Stimulated activated CD4-positive, alpha-beta T cell treated with anti-CD3 and anti-CD28 coated beads, Interleukin-1b, Interleukin-23, amount 100 ng/mL, for 24 hours (primary cell): ENCODE results near the gene ALK.

ENCODE experiments used
- DNase-seq, 4 experiments: peaks; one replicate each; pipeline ENCODE4 v3.0.0-alpha.2; 2020; ENCODE audit warnings: low read depth in 4 of 4, low spot score in 1 of 4

Gene ALK

DNA sequence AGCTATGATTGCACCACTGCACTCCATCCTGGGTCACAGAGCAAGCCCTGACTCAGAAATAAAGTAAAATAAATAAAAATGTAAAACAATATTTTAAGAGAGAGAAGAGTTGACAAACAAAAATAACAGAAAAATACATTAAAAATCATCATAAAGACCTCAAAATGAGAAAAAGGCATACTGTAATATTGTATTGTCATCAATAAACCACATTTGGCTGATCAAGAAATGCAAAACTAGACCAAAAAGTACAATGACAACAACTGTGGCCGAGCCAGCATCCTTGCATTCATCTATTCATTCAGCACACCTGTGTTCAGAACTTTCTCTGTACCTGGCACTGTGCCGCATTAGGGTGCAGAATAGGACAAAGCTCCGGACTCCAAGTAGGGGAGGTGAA lies 121.8 kb downstream of the ALK start:
- no peak for DNase-seq

- no peak for DNase-seq
These were observed 123.5 kb downstream of the ALK start for GRCh38 chr2:29797916-29798315.

GRCh38 chr2:29796446-29796845 lies 124.9 kb downstream of the ALK start:
- DNase-seq, result no peak

- DNase-seq, result no peak
These were observed 131.4 kb downstream of the ALK start for GRCh38 chr2:29789911-29790485.

GRCh38 chr2:29787473-29788465 lies 133.6 kb downstream of the ALK start:
- no peak for DNase-seq

- DNase-seq, result no peak
These were observed 135.0 kb downstream of the ALK start for GRCh38 chr2:29786361-29786760.

DNA sequence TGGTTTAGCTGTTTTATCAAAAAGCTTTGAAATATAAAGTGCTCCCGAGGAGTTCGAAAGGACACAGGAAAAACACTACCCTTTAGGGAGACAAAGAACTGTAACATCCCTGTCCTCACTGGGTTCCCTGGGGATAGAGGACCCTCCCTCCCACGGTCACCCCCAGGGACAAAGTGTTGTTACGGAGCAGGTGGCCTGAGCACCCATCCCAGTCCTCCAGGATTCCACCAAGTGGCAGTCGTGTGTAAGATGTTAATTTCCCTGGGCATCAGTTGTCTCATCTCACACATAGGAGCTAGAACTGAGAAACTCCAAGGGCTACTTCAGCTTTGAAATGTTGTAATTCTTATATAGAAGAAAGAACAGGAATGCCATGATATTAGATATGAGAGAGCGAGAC lies 137.7 kb downstream of the ALK start:
- no peak for DNase-seq

DNA sequence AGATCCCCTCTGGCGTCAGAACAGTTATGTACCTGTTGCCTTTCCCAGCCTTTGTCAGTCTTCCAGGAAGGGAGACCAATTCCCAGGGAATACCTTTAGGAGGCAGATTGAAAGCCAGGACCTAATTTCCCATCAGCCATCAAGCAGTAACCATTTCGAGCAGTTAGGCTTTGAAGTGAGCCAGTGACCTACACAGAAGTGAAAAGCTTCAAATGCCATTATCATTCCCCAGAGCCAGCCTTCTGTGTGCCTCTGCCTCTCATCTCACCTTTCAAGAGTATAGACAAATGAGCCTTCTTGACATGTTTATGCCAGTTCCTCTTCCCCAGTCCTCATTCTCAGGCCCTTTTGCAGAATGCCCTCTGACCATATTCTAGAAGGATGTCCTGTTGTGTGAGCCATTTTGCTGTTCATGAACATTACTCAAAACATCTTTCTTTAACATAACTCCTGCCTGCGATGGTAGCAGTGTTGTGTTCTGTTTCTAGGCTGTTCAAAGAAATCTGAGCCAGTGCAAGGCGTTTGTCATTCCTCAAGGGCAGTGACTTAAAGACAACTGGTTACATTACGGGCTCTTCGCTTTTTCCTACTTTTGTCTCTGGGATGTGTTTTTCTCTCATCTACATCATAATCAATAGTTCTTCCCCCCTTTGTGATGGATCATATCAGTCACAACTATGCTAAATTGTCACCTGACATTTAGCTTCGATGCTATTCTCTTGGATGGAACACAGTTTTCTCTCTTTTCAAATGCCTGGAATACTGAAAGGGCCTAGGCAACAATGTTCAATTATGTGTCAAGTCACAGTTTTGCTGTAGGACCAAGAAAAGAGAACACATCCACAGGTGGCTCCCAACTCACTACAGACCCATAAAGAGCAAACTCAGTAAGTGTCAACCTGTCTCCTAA lies 138.6 kb downstream of the ALK start:
- DNase-seq, result no peak

GRCh38 chr2:29782087-29782486 lies 139.3 kb downstream of the ALK start:
- DNase-seq, result no peak

- no peak for DNase-seq
These were observed 140.5 kb downstream of the ALK start for GRCh38 chr2:29780906-29781305.

DNA sequence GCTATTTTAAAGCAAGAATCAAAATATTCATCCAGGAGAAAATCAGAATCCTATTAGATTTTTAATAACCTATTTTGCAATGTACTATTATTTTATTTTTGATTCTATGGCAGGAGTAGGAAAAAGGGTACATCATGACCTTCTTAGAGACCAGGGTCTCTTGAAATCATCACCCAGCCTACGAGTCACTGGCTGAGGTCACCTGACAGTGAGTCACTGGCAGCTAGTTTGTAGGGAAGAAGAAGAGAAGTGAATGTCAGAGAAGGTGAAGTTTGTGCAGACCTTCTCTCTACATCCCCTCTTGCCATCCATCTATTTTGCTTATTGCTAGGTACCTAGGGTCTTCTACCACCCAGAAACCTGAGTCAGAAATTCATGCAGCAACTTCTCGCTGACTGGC lies 144.2 kb downstream of the ALK start:
- no peak for DNase-seq

- no peak for DNase-seq
These were observed 145.0 kb downstream of the ALK start for GRCh38 chr2:29776406-29776805.

DNA sequence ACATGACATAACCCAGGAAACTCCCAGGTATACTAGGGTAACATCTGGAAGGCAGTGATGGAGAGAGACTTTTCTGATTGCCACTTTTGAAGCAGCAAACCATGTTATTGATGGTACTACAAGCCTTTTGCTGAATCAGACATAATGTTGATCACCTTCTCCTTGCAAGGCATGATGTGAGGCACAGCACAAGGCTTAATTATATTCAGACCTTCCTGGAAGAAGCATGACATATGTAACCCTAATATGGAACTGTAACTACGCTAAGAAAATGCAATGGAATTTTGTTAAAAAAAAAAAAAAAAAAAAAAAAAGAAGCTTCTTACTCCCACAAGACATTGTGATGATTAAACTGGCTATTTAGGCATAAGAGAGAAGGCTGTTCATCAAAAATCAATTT lies 145.4 kb downstream of the ALK start:
- DNase-seq, result no peak

- no peak for DNase-seq
These were observed 146.8 kb downstream of the ALK start for GRCh38 chr2:29774624-29775023.

- no peak for DNase-seq
These were observed 150.5 kb downstream of the ALK start for GRCh38 chr2:29770846-29771245.

DNA sequence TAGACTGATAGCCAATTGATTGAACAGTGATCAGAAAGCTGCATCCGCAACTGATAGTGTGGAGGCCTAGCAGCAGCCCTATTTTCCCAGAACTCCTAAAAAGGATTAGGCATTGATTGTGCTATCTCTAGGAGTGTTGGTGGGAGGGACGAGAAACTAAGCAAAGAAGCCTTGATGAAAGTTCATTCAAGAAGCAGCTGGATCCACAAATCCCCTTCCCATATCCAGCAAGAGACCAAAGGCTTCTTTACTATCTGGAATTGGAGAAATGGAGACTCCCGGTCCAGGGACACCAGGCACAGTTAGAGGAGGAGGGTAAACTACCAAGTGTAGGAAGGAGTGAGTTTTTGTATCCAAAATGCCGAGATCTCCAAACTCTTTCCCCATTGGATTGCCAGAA lies 151.5 kb downstream of the ALK start:
- DNase-seq, result no peak

- DNase-seq, result no peak
These were observed 153.6 kb downstream of the ALK start for GRCh38 chr2:29767606-29768335.

GRCh38 chr2:29766191-29766590 lies 155.2 kb downstream of the ALK start:
- DNase-seq, result no peak

DNA sequence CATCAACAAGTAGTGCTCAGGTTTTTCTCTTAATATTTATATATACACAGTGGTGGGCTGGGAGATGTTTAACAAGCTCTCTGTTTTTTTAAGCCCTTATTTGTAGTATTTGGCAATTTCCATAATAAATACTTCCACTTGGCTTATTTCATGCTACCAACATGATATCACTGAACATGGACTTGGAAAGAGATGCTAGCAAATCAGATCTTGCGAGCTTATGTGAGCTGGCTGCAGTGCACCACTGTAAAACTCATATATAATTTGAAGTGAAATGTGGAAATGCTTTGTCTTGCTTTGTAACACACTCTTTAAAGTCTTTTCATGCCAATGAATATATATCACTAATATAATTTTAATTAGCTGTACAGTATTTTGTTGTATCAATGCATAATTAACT lies 155.7 kb downstream of the ALK start:
- DNase-seq, result no peak

- no peak for DNase-seq
These were observed 158.0 kb downstream of the ALK start for GRCh38 chr2:29763371-29763770.

DNA sequence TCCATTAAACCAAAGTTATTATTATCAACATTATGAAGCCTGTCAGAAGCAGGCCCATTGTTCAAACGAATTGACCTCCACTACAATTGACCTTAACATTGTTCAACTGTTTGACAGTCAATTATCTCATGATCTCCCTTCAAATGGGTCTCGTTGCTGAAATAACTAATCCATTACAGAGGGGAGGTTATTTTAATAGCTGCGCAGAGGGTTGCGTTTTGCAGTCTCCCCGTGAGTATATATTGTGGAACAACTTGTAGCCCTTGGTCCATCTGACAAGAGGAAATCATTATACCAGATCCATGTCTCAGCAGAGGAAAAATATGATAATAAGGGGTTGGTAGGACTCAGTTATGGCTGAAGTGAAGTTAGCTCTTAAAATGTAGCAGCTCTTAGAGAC lies 159.1 kb downstream of the ALK start:
- DNase-seq, result no peak
